Parathyroid adenoma (tissue), 2 donors: ENCODE measurements around the gene ATRAID.

ENCODE experiments used
- H2AFZ ChIP-seq: fragments of 300-600 bp; sonication (generic); one replicate; pipeline ENCODE4 v1.7.0; 2017; ENCODE audit warnings: antibody characterized with exemption, mild to moderate bottlenecking
- H3K27ac ChIP-seq: fragments of 300-600 bp; sonication (generic); one replicate; pipeline ENCODE4 v1.7.0; 2017
- H3K27me3 ChIP-seq: fragments of 300-600 bp; sonication (generic); one replicate; pipeline ENCODE4 v1.7.0; 2017; ENCODE audit warnings: low read length; ENCODE audit not compliant: control insufficient read depth, insufficient read depth
- H3K36me3 ChIP-seq: fragments of 300-600 bp; sonication (generic); one replicate; pipeline ENCODE4 v1.7.0; 2017; ENCODE audit warnings: low read length; ENCODE audit not compliant: control insufficient read depth, insufficient read depth
- H3K4me1 ChIP-seq: fragments of 300-600 bp; sonication (generic); one replicate; pipeline ENCODE4 v1.7.0; 2017; ENCODE audit warnings: control low read depth
- H3K4me2 ChIP-seq: fragments of 300-600 bp; sonication (generic); one replicate; pipeline ENCODE4 v1.7.0; 2017; ENCODE audit warnings: low read length
- H3K4me3 ChIP-seq: fragments of 300-600 bp; sonication (generic); one replicate; pipeline ENCODE4 v1.7.0; 2017; ENCODE audit warnings: low read depth, low read length
- H3K79me2 ChIP-seq: fragments of 300-600 bp; sonication (generic); one replicate; pipeline ENCODE4 v1.7.0; 2017; ENCODE audit warnings: control low read depth
- H3K9ac ChIP-seq: fragments of 300-600 bp; sonication (generic); one replicate; pipeline ENCODE4 v1.7.0; 2017; ENCODE audit warnings: mild to moderate bottlenecking
- H3K9me3 ChIP-seq: fragments of 300-600 bp; sonication (generic); one replicate; pipeline ENCODE4 v1.7.0; 2017; ENCODE audit warnings: low read length; ENCODE audit not compliant: control insufficient read depth
- CTCF ChIP-seq: fragments of 300-600 bp; sonication (generic); IDR thresholded peaks from one replicate; pipeline ENCODE4 v1.7.0; 2017; ENCODE audit warnings: antibody characterized with exemption, mild to moderate bottlenecking
- donor health status: primary hyperparathyroidism.

ATRAID gene

GRCh38 chr2:27250652-27251379 is 39.0 kb downstream of the ATRAID start:
- Histone ChIP-seq H3K27ac (no peak overlapping the region), H3K4me1 (no peaks in the 10 kb centered on the region), H3K9ac (no peak overlapping the region), H2AFZ (no peak overlapping the region), H3K9me3 (no peaks in the 10 kb centered on the region), H3K36me3 (no peaks in the 10 kb centered on the region), H3K27me3 (no peaks in the 10 kb centered on the region), H3K4me3 (no peak overlapping the region), H3K4me2 (no peak overlapping the region), H3K79me2 (no peaks in the 10 kb centered on the region)
- no peak for TF ChIP-seq CTCF

- H3K4me1 ChIP-seq = no peaks in the 10 kb centered on the region
- no peak overlapping the region for H3K4me3 ChIP-seq
- no peak for TF ChIP-seq CTCF
- H3K36me3 ChIP-seq = no peaks in the 10 kb centered on the region
- H3K4me2 ChIP-seq = no peak overlapping the region
- no peak overlapping the region for H2AFZ ChIP-seq
- no peak overlapping the region for H3K9ac ChIP-seq
- no peaks in the 10 kb centered on the region for H3K27me3 ChIP-seq
- H3K9me3 ChIP-seq = no peaks in the 10 kb centered on the region
- no peaks in the 10 kb centered on the region for H3K79me2 ChIP-seq
- no peak overlapping the region for H3K27ac ChIP-seq
These were observed 39.9 kb downstream of the ATRAID start for GRCh38 chr2:27251766-27252165.

- Histone ChIP-seq H3K79me2 (no peaks in the 10 kb centered on the region), H3K9me3 (no peaks in the 10 kb centered on the region), H3K36me3 (no peaks in the 10 kb centered on the region), H2AFZ (no peak overlapping the region), H3K9ac (no peak overlapping the region), H3K27me3 (no peaks in the 10 kb centered on the region), H3K4me3 (no peak overlapping the region), H3K27ac (no peak overlapping the region), H3K4me2 (no peak overlapping the region), H3K4me1 (no peaks in the 10 kb centered on the region)
- no peak for TF ChIP-seq CTCF
These were observed 43.3 kb downstream of the ATRAID start for GRCh38 chr2:27255187-27255586.

- no peaks in the 10 kb centered on the region for H3K36me3 ChIP-seq
- no peak overlapping the region for H3K4me3 ChIP-seq
These were observed 43.8 kb downstream of the ATRAID start for GRCh38 chr2:27255660-27256059.

More at GRCh38 chr2:27255660-27256059, 43.8 kb downstream of the ATRAID start:
- H3K27ac ChIP-seq = no peak overlapping the region
- no peaks in the 10 kb centered on the region for H3K79me2 ChIP-seq
- no peaks in the 10 kb centered on the region for H3K27me3 ChIP-seq
- H2AFZ ChIP-seq = no peak overlapping the region
- no peak for TF ChIP-seq CTCF
- H3K4me1 ChIP-seq = no peaks in the 10 kb centered on the region
- no peaks in the 10 kb centered on the region for H3K9me3 ChIP-seq
- no peak overlapping the region for H3K9ac ChIP-seq
- no peak overlapping the region for H3K4me2 ChIP-seq
